ENCODE measurements around the gene EHMT1. TPM values are rescaled to one million over a fixed set of nuclear protein-coding genes. Genes with fewer than 3 reads are reported as not detected.

Gene EHMT1
- total and polyA plus RNA-seq, 2 of the 13 experiments (the other 11 are each of a cell fraction or from before 2014, with no cell fraction given) = 23.0 to 27.1 TPM

DNA sequence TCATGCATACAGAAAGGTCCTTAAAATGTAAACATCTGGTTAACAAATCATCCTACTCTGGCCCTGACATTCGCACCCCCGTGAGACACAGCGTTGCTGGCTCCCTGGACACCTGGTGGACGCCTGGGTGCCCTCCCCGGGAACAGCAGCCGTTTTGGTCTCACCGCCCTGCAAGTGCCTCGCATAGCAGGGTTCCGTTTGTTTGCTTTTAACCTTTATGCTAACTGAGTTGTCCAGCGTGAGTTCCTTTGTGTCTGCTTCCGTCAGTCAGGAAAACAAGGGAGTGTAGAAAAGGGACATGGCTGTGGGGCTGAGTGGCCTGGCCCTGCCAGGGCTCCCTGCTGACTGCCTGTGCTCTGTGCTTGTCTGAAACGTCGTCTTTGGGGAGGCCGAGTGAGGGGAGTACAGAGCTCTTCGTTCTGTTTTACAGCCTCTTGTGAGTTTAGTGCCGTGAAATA is 166.9 kb downstream of the EHMT1 start (continued):
- TF ChIP-seq ZNF136 (CRISPR knock-in tag; IDR thresholded peaks at IDR 0.05; ENCODE audit: low read depth) (no peak), NR2F2 (IDR thresholded peaks at IDR 0.05; ENCODE audit: borderline replicate concordance, low read depth) (no peak), ARNT2 (CRISPR knock-in tag; IDR thresholded peaks at IDR 0.05; ENCODE audit: low read depth) (no peak), SMC3 (IDR thresholded peaks at IDR 0.05; ENCODE audit: low read length) (peak; percentile 26; the same call in 1 of the 2 replicates), ZSCAN29 (CRISPR knock-in tag; conservative IDR thresholded peaks at IDR 0.05) (no peak), RFX3 (CRISPR knock-in tag; IDR thresholded peaks at IDR 0.05) (no peak), HMGXB4 (CRISPR knock-in tag; IDR thresholded peaks at IDR 0.05; ENCODE audit: borderline replicate concordance in 1 of 2, low read depth in 1 of 2) (peak; percentile 24 to 34; a peak in 1 of 4 replicates), ZNF3 (CRISPR knock-in tag; IDR thresholded peaks at IDR 0.05) (no peak), SMAD1 (CRISPR knock-in tag; IDR thresholded peaks at IDR 0.05; ENCODE audit: borderline replicate concordance, low read depth) (no peak), ZNF34 (CRISPR knock-in tag; IDR thresholded peaks at IDR 0.05; ENCODE audit: borderline replicate concordance) (no peak), CBFB (CRISPR knock-in tag; IDR thresholded peaks at IDR 0.05) (no peak), JARID2 (CRISPR knock-in tag; IDR thresholded peaks at IDR 0.05; ENCODE audit: insufficient replicate concordance) (no peak), PRPF4 (IDR thresholded peaks at IDR 0.05; ENCODE audit: low read depth, low read length, poor library complexity, severe bottlenecking) (no peak), ZNF225 (CRISPR knock-in tag; IDR thresholded peaks at IDR 0.05) (no peak), STAG1 (CRISPR knock-in tag; IDR thresholded peaks at IDR 0.05) (peak; percentile 17; the same call in 1 of the 2 replicates), KLF16 (CRISPR knock-in tag; IDR thresholded peaks at IDR 0.05) (no peak), GPN1 (CRISPR knock-in tag; IDR thresholded peaks at IDR 0.05; ENCODE audit: borderline replicate concordance) (no peak), ZFP36 (IDR thresholded peaks at IDR 0.05; ENCODE audit: borderline replicate concordance, low read depth, low read length, partially characterized antibody) (no peak), ZFP37 (CRISPR knock-in tag; IDR thresholded peaks at IDR 0.05; ENCODE audit: borderline replicate concordance) (no peak), ZBTB49 (CRISPR knock-in tag; IDR thresholded peaks at IDR 0.05; ENCODE audit: borderline replicate concordance) (no peak)
- TF ChIP-seq, protein P1, sequence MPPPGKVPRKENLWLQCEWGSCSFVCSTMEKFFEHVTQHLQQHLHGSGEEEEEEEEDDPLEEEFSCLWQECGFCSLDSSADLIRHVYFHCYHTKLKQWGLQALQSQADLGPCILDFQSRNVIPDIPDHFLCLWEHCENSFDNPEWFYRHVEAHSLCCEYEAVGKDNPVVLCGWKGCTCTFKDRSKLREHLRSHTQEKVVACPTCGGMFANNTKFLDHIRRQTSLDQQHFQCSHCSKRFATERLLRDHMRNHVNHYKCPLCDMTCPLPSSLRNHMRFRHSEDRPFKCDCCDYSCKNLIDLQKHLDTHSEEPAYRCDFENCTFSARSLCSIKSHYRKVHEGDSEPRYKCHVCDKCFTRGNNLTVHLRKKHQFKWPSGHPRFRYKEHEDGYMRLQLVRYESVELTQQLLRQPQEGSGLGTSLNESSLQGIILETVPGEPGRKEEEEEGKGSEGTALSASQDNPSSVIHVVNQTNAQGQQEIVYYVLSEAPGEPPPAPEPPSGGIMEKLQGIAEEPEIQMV (CRISPR knock-in tag; IDR thresholded peaks at IDR 0.05; ENCODE audit: low read depth) = no peak
- TF ChIP-seq, protein P2, sequence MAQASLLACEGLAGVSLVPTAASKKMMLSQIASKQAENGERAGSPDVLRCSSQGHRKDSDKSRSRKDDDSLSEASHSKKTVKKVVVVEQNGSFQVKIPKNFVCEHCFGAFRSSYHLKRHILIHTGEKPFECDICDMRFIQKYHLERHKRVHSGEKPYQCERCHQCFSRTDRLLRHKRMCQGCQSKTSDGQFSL (CRISPR knock-in tag; IDR thresholded peaks at IDR 0.05) = no peak
- TF ChIP-seq, protein P3, sequence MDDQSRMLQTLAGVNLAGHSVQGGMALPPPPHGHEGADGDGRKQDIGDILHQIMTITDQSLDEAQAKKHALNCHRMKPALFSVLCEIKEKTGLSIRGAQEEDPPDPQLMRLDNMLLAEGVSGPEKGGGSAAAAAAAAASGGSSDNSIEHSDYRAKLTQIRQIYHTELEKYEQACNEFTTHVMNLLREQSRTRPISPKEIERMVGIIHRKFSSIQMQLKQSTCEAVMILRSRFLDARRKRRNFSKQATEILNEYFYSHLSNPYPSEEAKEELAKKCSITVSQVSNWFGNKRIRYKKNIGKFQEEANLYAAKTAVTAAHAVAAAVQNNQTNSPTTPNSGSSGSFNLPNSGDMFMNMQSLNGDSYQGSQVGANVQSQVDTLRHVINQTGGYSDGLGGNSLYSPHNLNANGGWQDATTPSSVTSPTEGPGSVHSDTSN (CRISPR knock-in tag; IDR thresholded peaks at IDR 0.05; ENCODE audit: borderline replicate concordance) = no peak

Measured in HepG2 (cell line).